ENCODE data around the gene DTX3. TPM values are rescaled to one million over a fixed set of nuclear protein-coding genes. Genes with fewer than 3 reads are reported as not detected.

Gene DTX3
- total RNA-seq, 1 donor from 2014 or later: 47.7 TPM

Other genes starting within 250 kb of the DTX3 start
- gene R3HDM2, start 173.8 kb upstream of the DTX3 start, total RNA-seq: 40.1 TPM
- gene INHBC, start 170.0 kb upstream of the DTX3 start, total RNA-seq: not detected
- not detected for gene INHBE, start 149.5 kb upstream of the DTX3 start, total RNA-seq
- gene GLI1, start 145.0 kb upstream of the DTX3 start, total RNA-seq: 0.25 TPM
- 0.25 TPM for gene ARHGAP9, start 125.0 kb upstream of the DTX3 start, total RNA-seq
- gene MARS1, start 116.8 kb upstream of the DTX3 start, total RNA-seq: 64.9 TPM
- 6.1 TPM for gene DDIT3, start 84.3 kb upstream of the DTX3 start, total RNA-seq
- gene MBD6, start 82.0 kb upstream of the DTX3 start, total RNA-seq: 8.1 TPM
- gene DCTN2, start 57.6 kb upstream of the DTX3 start, total RNA-seq: 116 TPM
- 79.9 TPM for gene KIF5A, start 54.8 kb upstream of the DTX3 start, total RNA-seq
- gene PIP4K2C, start 13.6 kb upstream of the DTX3 start, total RNA-seq: 10.3 TPM
- gene ARHGEF25, start 6.6 kb downstream of the DTX3 start, total RNA-seq: 23.1 TPM
- 43.8 TPM for gene B4GALNT1, start 28.4 kb downstream of the DTX3 start, total RNA-seq
- gene OS9, start 89.3 kb downstream of the DTX3 start, total RNA-seq: 96.1 TPM
- gene AGAP2, start 133.9 kb downstream of the DTX3 start, total RNA-seq: 40.6 TPM
- 26.6 TPM for gene TSPAN31, start 140.2 kb downstream of the DTX3 start, total RNA-seq
- 47.7 TPM for gene CDK4, start 147.5 kb downstream of the DTX3 start, total RNA-seq
- gene MARCHF9, start 150.3 kb downstream of the DTX3 start, total RNA-seq: 12.3 TPM
- gene CYP27B1, start 162.3 kb downstream of the DTX3 start, total RNA-seq: 0.25 TPM
- 0.74 TPM for gene METTL1, start 167.3 kb downstream of the DTX3 start, total RNA-seq
- gene EEF1AKMT3, start 167.8 kb downstream of the DTX3 start, total RNA-seq: 2.7 TPM
- gene TSFM, start 178.0 kb downstream of the DTX3 start, total RNA-seq: 21.6 TPM
- 1.2 TPM for gene AVIL, start 213.9 kb downstream of the DTX3 start, total RNA-seq
- 22.9 TPM for gene CTDSP2, start 241.9 kb downstream of the DTX3 start, total RNA-seq